Endothelial cell (in vitro differentiated cells): Measurements from ENCODE around the gene GTPBP10. TPM values are rescaled to one million over a fixed set of nuclear protein-coding genes. Genes with fewer than 3 reads are reported as not detected.

Source experiments
- DNase-seq: peaks from one replicate; pipeline ENCODE4 v3.0.0; 2021; ENCODE audit warnings: low spot score
- H3K27ac Mint-ChIP-seq: one replicate; pipeline ENCODE4 v1.8.0; 2021; ENCODE audit warnings: mixed read lengths, inconsistent platforms; ENCODE audit not compliant: unreplicated experiment
- H3K27me3 Mint-ChIP-seq: one replicate; pipeline ENCODE4 v1.8.0; 2021; ENCODE audit warnings: mild to moderate bottlenecking, moderate library complexity, mixed read lengths, inconsistent platforms; ENCODE audit not compliant: unreplicated experiment
- H3K36me3 Mint-ChIP-seq: one replicate; pipeline ENCODE4 v1.8.0; 2021; ENCODE audit warnings: mild to moderate bottlenecking, low read depth, mixed read lengths, inconsistent platforms; ENCODE audit not compliant: unreplicated experiment
- H3K4me1 Mint-ChIP-seq: one replicate; pipeline ENCODE4 v1.8.0; 2021; ENCODE audit warnings: mild to moderate bottlenecking, mixed read lengths, inconsistent platforms; ENCODE audit not compliant: unreplicated experiment
- H3K4me3 Mint-ChIP-seq: one replicate; pipeline ENCODE4 v1.8.0; 2021; ENCODE audit warnings: mild to moderate bottlenecking, mixed read lengths, inconsistent platforms; ENCODE audit not compliant: unreplicated experiment
- H3K9me3 Mint-ChIP-seq: one replicate; pipeline ENCODE4 v1.8.0; 2021; ENCODE audit warnings: mixed read lengths, inconsistent platforms; ENCODE audit not compliant: unreplicated experiment
- CTCF ChIP-seq: fragments of 200-600 bp; sonication (generic); IDR thresholded peaks from one replicate; pipeline ENCODE4 v1.5.0; 2021; ENCODE audit warnings: antibody characterized with exemption; ENCODE audit not compliant: unreplicated experiment
- total RNA-seq: library from RNA; stranded (reverse); fragmentation: NEBNext Ultra II Directional; extraction: Animal tissue kit (Norgen Biotek cat#: 25700); gene quantifications from one replicate; pipeline ENCODE4 v1.2.1, GENCODE V29; 2021; ENCODE audit not compliant: unreplicated experiment

GTPBP10 gene
- total RNA-seq, 1 donor from 2014 or later = 21.6 TPM

GRCh38 chr7:90351987-90352386 is 5.5 kb downstream of the GTPBP10 start:
- Mint-ChIP-seq H3K4me3 (no peak overlapping the region), H3K36me3 (peaks cover 15% of the 10 kb centered on the region), H3K4me1 (peaks cover 7% of the 10 kb centered on the region), H3K27me3 (peaks cover under 1% of the 10 kb centered on the region), H3K9me3 (no peaks in the 10 kb centered on the region), H3K27ac (no peak overlapping the region)
- no peak for TF ChIP-seq CTCF
- DNase-seq = no peak

- TF ChIP-seq CTCF = no peak
- peaks cover 3% of the 10 kb centered on the region for H3K27me3 Mint-ChIP-seq
Measured at GRCh38 chr7:90383422-90383821, 36.9 kb downstream of the GTPBP10 start.

GRCh38 chr7:90383861-90384260 is 37.3 kb downstream of the GTPBP10 start:
- Mint-ChIP-seq H3K9me3 (no peaks in the 10 kb centered on the region), H3K27me3 (peaks cover 3% of the 10 kb centered on the region), H3K4me3 (no peak overlapping the region), H3K36me3 (peaks cover 29% of the 10 kb centered on the region), H3K27ac (no peak overlapping the region), H3K4me1 (no peaks in the 10 kb centered on the region)
- no peak for DNase-seq
- TF ChIP-seq CTCF = no peak

More at GRCh38 chr7:90383422-90383821, 36.9 kb downstream of the GTPBP10 start:
- H3K36me3 Mint-ChIP-seq = peaks cover 30% of the 10 kb centered on the region
- H3K4me1 Mint-ChIP-seq = no peaks in the 10 kb centered on the region
- H3K9me3 Mint-ChIP-seq = no peaks in the 10 kb centered on the region
- H3K4me3 Mint-ChIP-seq = no peak overlapping the region
- no peak for DNase-seq
- no peak overlapping the region for H3K27ac Mint-ChIP-seq

GRCh38 chr7:90384433-90384832 is 37.9 kb downstream of the GTPBP10 start:
- Mint-ChIP-seq H3K27ac (no peak overlapping the region), H3K9me3 (no peaks in the 10 kb centered on the region), H3K4me3 (no peak overlapping the region), H3K27me3 (no peaks in the 10 kb centered on the region), H3K36me3 (peaks cover 24% of the 10 kb centered on the region), H3K4me1 (no peaks in the 10 kb centered on the region)
- TF ChIP-seq CTCF = no peak
- no peak for DNase-seq

GRCh38 chr7:90387470-90388240 is 41.1 kb downstream of the GTPBP10 start:
- Mint-ChIP-seq H3K27me3 (peaks cover 1% of the 10 kb centered on the region), H3K9me3 (no peaks in the 10 kb centered on the region), H3K4me1 (no peaks in the 10 kb centered on the region), H3K27ac (no peak overlapping the region), H3K4me3 (no peak overlapping the region), H3K36me3 (peaks cover 8% of the 10 kb centered on the region)
- no peak for TF ChIP-seq CTCF
- no peak for DNase-seq
